HG03439 (cell line): Measurements from ENCODE around the gene BBC3.
"Not testable (repeated sequence)": the region's sequence is repeated elsewhere in the genome, so short reads cannot be mapped to it uniquely, and the experiment has no call there.

Experiments
- ATAC-seq: cut with Tn5 transposase; IDR thresholded peaks from one replicate; pipeline ENCODE4 v1.9.1; 2021; ENCODE audit warnings: mild to moderate bottlenecking, moderate library complexity; ENCODE audit not compliant: unreplicated experiment

Gene BBC3, protein sequence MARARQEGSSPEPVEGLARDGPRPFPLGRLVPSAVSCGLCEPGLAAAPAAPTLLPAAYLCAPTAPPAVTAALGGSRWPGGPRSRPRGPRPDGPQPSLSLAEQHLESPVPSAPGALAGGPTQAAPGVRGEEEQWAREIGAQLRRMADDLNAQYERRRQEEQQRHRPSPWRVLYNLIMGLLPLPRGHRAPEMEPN

DNA sequence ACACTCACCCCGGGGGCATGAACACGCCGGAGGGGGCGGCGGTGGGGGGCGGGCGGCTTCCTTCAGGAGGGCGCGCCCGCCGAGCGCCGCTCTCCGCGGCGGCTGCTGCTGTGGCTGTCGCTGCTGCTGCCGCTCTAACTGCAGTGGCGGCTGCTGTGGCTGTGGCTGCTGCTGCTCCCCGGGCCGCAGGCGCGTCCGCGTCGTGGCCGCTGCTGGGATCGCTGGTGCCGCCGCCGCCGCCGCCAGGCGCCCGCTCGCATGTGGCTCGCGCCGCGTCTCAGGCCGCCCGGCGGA, at the start of gene BBC3:
Gene BBC3, minus strand, starts transcription at position 279 of the 294 bp plus-strand sequence. CDS start 2,768 bp downstream, outside the sequence.
- ATAC-seq = no peak

DNA sequence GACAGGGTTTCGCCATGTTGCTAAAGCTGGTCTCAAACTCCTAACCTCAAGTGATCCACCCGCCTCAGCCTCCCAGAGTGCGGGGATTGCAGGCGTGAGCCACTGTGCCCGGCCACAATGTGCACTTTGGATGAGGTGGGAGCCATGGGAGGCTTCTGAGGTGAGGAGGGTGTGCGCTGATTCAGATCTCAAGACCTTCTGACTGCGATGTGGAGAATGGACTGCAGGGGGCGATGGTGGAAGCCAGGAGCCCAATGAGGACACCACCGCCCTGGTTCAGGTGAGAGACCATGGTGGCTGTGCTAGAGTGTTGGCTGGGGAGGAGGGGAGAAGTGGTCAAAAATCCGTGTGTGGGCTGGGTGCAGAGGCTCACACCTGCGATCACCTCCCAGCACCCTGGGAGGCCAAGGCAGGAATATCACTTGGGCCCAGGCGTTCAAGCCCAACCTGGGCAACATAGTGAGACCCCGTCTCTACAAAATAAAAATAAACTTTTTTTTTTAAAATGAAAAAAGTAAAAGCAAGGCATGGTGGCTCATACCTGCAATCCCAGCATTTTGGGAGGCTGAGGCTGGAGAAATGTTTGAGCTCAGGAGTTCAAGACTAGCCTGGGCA, 49.3 kb upstream of the BBC3 start:
- no peak for ATAC-seq

DNA sequence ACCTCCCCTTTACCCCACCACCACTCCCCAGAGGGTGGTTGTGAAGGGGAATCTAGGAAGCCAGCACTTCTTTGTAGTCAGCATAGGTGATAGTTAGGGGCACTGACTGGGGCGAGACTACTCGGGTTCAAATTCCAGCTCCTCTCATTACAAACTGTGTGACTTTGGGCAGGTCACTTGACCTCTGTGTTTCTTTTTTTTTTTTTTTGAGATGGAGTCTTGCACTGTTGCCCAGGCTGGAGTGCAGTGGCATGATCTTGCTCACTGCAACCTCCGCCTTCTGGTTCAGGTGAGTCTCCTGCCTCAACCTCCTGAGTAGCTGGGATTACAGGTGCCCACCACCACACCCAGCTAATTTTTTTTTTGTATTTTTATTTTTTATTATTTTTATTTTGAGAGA, 45.5 kb upstream of the BBC3 start:
- ATAC-seq = not testable (repeated sequence)

DNA sequence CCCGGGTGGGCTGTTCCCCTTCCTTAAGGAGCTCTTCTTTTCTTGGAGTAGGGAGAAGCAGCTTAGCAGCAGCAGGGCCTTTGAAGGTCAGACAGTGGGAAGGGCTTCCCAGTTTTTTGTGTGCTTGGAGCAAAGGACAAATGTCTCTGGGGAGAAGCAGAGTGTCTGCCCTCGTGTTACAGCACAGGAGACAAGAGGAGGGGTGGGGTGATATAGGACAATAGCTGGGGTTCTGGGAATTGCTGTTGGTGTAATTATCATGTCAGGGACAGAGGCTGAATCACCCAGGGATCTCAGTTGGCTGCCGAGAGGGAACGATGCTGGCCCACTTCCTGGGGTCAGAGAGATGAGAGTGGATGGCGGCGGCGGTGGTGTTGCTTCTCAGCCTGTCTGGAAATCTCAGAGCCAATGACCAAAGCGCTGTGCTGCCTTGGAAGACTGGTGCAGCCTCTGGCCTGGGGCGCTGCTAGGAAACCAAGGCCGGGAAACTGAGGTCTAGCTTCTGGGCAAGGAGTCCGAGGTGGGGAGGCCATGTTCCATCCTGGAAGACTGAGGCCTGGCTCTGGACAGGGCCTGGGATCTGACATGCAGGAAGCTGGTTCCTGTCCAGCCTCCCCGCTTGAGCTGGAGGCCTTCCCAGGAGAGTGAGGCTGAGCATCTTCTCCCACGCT, 44.9 kb upstream of the BBC3 start:
- ATAC-seq = no peak

DNA sequence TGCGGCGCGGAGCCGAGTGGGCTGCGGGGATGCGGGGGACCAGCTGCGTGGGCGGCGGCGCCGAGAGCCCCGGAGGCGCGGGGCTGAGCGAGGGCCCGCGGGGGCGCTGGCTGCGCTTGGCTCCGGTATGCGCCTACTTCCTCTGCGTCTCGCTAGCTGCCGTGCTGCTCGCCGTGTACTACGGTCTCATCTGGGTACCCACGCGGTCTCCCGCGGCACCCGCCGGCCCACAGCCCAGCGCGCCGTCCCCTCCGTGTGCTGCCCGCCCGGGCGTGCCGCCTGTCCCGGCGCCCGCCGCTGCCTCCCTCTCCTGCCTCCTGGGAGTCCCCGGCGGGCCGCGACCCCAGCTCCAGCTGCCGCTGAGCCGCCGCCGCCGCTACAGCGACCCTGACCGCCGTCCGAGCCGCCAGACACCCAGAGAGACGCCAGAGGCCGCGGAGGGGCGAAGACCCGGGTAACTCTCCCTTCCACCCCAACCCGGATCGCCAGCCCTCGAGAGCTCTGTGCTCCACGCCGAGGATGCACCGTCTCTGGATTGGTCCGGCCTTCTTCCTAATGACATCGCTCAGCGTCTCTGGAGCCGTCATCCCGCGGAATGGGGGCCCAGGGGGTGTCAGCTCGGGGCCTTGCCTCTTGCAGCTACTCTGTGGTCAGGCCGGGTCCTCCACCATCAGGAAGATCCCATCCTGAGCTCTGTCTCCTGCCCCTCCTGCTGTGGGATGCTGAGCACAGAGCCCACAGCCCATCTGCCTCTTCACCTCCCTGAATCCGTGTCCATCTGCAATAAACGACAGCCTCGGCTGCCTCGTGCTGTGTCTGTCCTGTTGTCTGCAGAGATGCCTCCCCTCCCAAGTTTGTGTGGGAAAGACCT, 44.1 kb upstream of the BBC3 start:
- ATAC-seq = peak; percentile 13

DNA sequence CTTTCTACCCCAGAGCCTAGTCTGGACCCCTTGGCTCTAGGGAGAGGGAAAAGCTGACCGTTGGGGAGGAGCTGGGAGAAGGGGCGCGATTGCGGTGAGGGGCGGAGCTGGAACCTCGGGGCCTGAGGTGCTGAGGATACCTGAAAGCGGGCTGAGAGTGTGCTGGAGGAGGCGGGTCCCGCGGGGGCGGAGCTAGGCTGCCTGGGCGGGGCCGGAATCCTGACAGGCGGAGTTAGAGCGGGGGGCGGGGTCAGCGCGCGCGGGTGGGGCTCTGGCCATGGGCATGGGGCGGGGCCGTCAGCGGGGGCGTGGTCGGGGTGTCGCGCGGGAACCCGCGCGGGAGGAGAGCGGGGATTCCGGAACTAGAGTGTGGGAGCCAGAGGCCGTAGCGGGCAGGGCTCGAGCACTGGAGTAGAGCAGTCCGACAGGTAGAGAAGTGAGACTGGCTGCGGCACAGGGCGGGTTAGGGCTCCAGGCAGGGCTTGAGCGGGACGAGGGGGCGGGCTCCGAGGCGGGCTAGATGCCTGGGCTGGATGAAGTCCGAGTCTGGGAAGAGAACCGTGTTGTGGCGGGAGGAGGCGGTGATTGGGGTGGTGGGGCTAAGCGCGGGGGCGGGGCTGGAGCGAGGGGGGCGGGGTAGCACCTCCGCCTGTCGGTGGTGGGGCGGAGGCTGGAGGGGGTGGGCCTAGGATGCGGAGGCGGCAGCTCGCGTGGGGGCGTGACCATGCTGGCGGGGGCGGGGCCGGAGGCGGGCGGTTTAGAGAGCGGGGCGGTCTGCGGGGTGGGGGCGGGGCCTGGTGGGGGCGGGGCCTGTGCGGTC, 43.3 kb upstream of the BBC3 start, which contains the start of gene INAFM1:
Gene INAFM1, plus strand, starts transcription at position 815 of the 820 bp plus-strand sequence. CDS start 35 bp downstream, outside the sequence.
- peak; percentile 44 for ATAC-seq

DNA sequence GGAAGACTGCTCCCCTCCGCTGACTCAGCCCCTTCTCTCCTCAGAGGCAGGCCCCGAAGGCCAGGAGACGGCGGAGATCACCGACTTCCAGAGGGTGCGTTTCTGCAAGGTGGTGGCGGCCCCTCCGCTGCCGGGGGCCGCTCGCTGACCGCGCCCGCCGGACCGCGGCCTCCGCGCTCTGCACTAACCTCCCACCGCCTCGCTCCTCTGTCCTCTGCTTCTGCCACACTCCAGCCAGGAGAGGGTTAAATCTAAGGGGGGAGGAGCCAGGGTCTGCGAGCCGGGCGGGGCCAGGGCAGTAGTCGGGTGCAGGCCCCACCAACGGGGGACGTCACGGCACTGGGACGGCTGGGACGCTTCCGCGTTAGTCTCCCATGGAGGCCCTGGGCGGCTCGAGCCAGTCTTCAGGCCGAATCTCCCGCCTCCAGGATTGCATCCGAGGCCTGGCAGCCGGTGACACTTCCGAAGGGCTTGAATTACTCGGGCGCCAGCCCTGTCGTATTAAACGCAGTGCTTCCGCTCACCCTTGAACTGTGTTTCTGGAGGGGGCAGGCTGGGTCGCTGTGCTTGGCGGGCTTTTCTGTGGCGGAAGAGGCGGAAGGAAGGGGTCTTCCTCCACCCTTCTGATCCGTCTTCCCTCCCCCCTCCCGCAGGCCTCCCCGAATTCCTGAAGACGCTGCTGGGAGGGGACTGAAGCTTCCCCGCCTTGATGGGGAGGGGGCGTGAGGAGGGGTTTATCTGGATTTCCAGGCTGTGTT, 42.5 kb upstream of the BBC3 start:
- ATAC-seq = peak; percentile 64

DNA sequence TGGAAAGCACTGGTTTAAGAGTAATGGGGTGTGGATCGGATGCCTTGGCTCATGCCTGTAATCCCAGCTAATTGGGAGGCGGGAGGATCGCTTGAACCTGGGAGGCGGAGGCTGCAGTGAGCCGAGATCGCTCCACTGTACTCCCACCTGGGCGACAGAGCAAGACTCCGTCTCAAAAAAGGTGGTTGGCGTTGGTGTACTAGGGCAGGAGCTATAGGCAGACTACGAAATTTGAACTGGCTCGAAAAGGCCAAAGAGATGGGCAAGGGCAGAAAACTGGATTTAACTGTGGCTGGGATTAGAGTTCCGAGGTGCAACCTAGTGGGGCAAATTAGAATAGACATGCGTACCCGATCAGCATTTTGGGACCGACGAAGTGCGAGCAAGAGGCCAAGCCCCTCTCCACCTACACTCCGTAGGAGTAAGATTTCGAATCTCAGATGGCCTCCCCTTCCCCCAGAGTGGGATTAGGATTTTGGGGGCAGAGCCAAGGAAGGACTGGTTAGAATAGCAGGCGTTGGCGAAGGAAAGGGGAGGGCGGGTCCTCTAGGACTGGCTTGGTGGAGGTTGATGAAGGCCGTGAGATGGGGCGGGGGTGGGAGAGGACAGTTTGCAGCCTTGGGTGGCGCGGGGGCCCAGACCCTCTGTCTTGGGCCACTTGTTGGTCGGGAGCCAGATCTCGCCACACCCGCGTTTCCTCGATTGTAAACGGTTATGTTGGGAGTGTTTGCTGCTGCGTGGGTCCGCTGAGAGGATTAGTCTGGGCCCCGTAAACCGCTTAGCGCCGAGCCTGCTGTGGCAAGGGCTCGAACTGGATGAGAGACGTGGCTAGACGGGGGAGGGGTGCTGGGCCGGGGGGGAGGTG, 41.7 kb upstream of the BBC3 start:
- no peak for ATAC-seq

DNA sequence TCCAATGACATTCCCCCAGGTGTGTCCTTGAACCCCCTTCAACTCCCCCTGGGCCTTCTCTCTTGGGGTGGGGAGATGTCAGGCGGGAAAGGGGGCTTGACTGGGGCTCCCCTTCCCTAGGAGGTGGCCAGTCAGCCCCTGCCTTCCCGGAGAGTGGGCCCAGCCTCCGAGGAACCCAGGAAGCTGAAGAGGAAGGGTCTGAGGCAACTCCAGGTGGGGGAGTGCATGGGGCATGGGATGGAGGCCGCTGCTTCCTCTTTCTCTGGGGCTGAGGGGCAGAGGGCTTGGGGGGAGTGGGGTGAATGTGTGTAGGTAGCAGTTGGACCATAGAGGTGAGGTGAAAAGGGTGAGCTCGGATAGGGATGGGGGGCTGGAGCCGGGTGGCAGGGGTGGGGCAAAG, 41.0 kb upstream of the BBC3 start:
- ATAC-seq = no peak

DNA sequence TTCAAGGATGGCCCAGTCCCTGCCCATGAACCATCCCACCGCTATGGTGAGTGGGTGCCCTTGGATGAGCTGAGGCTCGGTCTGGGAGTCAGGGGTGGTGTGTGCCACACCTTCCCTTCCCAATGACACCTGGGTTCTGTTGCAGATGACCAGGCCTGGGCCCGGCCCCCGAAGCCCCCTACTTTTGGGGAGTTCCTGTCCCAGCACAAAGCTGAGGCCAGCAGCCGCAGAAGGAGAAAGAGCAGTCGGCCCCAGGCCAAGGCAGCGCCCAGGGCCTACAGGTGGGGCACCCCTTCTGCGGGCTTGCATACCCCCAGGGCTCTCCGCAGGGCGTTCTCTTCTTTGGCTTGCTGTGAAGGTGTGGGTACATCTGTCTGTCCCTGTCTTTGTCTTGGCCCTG, 39.4 kb upstream of the BBC3 start:
- ATAC-seq = no peak

DNA sequence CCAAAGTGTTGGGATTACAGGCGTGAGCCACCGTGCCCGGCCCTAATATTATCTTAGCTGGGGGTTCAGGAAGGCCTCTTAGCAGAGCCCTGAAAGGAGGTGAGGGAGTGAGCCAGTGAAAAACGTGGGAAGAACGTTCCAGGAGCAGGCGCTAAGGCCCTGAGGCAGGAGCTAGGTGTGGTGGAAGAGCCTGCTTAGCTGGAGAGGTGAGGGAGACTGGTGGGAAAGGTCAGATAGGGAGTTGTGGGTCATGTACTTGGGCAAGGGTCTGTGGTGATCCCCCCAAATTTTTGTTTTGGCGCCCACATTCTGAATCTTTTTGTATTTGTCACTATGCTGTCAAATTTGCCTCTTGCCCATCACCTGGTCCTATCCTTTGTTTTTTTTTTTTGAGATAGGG, 38.6 kb upstream of the BBC3 start:
- no peak for ATAC-seq

DNA sequence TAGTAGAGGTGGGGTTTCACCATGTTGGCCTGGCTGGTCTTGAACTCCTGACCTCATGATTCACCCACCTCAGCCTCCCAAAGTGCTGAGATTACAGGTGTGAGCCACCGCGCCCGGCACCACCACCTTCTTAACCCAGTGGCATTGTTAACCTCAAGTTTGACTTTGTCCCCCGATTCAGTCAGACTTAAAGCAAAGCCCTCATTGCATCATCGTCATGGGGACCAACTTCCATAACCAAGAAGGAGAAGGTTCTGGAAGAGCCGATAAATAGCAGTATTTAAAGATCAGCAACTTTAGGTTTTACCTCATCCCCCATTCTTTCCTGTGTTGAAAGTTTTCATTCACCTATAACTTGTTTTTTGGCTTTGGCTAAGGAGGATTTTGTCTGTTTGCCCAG, 37.0 kb upstream of the BBC3 start:
- no peak for ATAC-seq

DNA sequence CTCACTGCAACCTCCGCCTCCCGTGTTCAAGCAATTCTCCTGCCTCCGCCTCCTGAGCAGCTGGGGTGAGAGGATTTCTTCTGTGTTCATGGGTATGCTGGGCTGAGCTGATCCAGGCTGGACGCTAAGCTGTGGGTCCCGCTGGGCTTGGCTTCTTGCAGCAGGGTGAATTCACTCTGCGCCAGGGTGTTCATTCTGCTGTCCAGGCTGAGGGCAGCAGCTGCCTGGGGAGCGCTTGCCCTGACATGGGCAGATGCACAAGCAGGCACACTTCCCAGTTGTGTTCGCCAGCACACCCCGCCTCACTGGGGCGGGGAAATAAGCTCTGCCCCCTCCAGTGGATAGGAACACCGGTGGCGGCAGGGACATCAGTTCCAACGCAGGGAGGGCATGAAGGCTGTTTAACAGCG, 36.4 kb upstream of the BBC3 start:
- ATAC-seq = no peak

DNA sequence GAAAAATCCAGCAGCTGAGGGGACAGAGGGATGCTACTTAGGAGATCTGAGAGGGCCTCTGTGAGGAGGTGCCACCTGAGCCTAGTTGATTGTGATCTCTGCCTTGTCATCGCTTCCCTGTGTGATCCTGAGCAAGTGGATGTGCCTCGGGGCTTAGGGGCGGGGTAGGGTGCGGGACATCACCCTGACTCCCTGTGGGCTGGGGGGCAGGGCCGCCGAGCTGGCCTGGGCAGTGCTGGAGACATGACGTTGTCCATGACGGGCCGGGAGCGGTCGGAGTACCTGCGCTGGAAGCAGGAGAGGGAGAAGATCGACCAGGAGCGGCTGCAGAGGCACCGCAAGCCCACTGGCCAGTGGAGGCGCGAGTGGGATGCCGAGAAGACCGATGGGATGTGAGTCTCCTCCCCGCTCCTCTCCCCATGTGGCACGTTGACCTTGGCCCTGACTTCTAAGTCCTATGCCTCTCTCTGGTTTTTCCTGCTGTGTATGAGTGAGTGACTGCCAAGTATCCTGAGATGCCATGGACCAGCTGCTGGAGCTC, 35.5 kb upstream of the BBC3 start:
- no peak for ATAC-seq

DNA sequence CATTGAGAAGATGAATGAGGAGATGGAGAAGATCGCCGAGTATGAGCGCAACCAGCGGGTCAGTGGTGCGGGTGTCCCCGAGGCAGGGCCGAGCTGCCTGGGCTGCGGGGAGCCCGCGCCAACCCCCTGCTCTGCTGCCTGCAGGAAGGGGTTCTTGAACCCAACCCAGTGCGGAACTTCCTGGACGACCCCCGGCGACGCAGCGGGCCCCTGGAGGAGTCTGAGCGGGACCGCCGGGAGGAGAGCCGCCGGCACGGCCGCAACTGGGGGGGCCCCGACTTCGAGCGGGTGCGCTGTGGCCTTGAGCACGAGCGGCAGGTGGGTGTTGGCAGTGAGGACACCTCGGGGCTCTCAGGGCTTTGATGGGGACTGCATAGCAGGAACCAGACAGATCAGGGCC, 33.6 kb upstream of the BBC3 start:
- no peak for ATAC-seq

DNA sequence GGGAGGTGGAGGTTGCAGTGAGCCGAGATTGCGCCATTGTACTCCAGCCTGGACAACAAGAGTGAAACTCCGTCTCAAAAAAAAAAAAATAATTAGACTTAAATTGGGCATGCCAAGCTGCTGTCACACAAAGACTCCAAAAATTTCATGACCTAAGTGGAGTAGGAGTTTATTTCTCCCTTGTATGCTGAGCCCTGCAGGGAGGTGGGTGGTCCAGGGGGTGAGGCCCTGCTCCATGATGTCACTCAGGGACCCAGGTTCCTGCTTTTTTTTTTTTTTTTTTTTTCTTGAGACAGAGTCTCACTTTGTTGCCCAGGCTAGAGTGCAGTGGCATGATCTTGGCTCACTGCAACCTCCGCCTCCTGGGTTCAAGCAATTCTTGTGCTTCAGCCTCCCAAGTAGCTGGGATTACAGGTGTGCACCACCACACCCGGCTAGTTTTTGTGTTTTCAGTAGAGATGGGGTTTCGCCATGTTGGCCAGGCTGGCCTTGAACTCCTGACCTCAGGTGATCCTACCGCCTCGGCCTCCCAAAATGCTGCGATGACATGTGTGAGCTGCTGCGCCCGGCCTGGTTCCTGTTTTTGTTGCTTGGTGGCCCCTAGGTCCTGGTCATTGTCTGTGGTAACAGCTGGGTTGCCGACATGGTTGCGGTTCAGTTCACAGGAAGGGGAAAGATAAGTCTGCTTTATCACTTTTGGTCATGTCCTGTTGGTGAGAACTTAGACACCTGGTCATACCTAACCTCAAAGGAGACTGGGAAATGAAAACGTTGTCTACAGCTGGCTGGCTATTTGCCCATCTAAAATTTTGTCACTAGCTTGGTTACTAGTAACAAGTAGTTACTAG, 31.2 kb upstream of the BBC3 start:
- ATAC-seq = peak; percentile 49

DNA sequence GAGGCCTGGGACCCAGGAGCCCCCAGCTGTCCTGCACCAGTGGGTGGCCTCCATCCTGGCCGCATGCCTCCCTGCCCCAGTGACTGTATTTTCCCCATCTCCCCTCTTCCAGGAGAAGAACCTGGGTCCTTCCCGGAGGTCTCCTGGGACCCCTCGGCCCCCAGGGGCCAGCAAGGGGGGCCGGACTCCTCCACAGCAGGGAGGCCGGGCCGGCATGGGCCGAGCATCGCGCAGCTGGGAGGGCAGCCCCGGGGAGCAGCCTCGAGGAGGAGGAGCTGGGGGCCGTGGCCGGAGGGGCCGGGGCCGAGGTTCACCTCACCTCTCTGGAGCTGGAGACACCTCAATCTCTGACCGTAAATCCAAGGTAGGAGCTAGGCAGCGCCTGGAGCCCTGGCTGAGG, 29.5 kb upstream of the BBC3 start:
- ATAC-seq = no peak
